Measurements from ENCODE around the gene TMEM272.

DNA sequence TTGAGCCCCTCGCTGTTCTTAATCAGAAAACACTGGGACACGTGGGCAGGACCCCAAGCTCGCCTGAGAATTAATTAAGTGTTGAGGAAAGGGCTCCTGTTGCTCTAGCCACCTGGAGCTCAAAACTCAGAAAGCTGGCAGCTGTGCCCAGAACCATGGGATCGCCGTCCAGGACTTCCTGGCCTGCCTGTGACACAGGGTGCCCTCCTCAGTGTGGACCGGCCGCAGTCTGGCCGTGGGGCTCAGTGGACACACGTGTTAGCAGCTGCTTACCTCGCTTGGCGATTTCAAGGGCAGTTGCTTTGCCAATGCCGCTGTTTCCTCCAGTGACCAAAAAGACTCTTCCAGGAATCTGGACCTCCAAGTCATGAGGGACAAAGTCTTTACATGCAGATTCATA lies 45.7 kb downstream of the TMEM272 start:
- no peak for TF ChIP-seq POLR2A (IDR thresholded peaks at IDR 0.05; ENCODE audit: low read depth)
- TF ChIP-seq, protein P1, sequence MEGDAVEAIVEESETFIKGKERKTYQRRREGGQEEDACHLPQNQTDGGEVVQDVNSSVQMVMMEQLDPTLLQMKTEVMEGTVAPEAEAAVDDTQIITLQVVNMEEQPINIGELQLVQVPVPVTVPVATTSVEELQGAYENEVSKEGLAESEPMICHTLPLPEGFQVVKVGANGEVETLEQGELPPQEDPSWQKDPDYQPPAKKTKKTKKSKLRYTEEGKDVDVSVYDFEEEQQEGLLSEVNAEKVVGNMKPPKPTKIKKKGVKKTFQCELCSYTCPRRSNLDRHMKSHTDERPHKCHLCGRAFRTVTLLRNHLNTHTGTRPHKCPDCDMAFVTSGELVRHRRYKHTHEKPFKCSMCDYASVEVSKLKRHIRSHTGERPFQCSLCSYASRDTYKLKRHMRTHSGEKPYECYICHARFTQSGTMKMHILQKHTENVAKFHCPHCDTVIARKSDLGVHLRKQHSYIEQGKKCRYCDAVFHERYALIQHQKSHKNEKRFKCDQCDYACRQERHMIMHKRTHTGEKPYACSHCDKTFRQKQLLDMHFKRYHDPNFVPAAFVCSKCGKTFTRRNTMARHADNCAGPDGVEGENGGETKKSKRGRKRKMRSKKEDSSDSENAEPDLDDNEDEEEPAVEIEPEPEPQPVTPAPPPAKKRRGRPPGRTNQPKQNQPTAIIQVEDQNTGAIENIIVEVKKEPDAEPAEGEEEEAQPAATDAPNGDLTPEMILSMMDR (IDR thresholded peaks at IDR 0.05): no peak

All from esophagus muscularis mucosa (tissue), 3 donors.